SH-SY5Y (cell line): Measurements from ENCODE around the gene MYO1B.

ENCODE experiments used
- GATA2 ChIP-seq: IDR thresholded peaks from 2 replicates; pipeline ENCODE4 v1.6.1; 2011; ENCODE audit warnings: mild to moderate bottlenecking, low read depth, low read length
- GATA3 ChIP-seq: IDR thresholded peaks from 2 replicates; pipeline ENCODE4 v1.6.1; 2011; ENCODE audit warnings: low read depth, mild to moderate bottlenecking, low read length, moderate library complexity

The MYO1B gene

DNA sequence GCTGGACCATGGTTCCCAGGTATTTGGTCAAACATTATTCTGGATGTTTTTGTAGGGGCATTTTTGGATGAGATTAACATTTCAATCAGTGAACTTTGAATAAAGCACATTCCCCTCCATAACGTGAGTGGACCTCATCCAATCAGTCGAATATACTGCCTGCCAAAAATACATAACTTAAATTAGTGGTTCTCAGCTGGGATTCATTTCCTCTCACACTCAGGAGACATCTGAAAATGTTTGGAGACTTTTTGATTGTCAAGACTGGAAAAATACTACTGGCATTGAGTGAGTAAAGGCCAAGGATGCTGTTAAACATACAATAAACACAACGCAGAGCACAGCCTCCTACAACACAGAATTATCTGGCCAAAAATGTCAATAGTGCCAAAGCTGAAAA, 198.2 kb downstream of the MYO1B start:
- TF ChIP-seq GATA3 (no peak), GATA2 (no peak)

- TF ChIP-seq GATA3 (no peak), GATA2 (no peak)
Observed at GRCh38 chr2:191446910-191447309, 201.7 kb downstream of the MYO1B start.

- no peak for TF ChIP-seq GATA3
- TF ChIP-seq GATA2: no peak
Observed at GRCh38 chr2:191451116-191451515, 205.9 kb downstream of the MYO1B start.

DNA sequence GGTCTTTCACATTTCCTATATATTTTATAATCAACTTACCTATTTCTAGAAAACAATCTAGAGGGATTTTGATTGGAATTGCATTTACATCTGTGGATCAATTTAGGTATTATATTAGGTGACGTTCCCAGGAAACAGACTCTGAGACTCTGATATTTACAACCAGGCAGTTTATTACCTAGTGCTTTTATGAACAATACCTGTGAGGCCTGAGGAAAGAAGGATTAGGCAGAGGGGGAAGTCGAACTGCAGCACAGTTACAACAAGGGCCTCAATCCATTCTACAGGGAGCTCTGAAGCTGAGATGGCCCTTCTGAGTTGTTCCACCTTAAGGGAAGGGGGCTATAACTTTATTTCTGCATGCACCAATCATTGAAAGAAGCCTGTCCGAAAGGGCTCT, 206.9 kb downstream of the MYO1B start:
- no peak for TF ChIP-seq GATA2
- TF ChIP-seq GATA3: no peak

DNA sequence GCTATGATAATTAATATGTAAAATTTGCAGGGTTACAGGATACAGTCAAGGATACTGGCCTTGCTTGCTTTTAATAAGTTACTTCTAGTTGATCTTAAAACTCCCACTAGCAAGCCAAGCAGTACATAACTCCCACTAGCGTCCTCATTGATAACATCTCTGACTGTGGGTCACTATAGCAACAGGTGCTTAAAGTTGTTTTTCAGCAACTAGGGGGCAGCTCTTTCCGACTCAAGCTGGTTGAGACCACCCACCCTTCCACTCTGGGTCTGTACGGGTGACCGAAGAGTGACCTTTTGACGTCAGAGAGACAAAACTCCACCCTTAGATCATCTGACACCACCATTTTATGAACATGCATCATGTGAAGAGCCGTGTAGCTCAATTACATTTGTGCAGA, 208.6 kb downstream of the MYO1B start:
- no peak for TF ChIP-seq GATA3
- TF ChIP-seq GATA2: no peak

- TF ChIP-seq GATA2 (no peak), GATA3 (no peak)
Observed at GRCh38 chr2:191459158-191459557, 214.0 kb downstream of the MYO1B start.

DNA sequence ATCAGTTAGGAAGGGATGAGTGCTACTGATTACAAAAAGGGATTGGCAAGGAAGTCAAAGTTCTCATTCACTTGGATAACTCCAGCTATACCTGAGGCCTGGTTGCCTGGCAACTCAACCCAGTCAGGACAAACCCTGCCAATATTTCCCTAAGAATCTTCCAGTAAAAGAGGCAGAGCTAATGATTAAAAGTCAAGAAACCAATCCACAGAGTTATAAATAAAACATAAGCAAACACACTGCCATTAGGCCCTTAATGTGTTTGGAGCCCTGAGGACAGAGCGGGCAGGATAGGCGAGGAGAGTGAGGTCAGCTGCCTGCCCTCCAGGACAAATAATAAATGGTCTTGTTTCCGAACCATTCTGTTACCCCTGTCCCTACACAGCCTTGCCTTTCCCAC, 217.2 kb downstream of the MYO1B start:
- no peak for TF ChIP-seq GATA2
- TF ChIP-seq GATA3: no peak

DNA sequence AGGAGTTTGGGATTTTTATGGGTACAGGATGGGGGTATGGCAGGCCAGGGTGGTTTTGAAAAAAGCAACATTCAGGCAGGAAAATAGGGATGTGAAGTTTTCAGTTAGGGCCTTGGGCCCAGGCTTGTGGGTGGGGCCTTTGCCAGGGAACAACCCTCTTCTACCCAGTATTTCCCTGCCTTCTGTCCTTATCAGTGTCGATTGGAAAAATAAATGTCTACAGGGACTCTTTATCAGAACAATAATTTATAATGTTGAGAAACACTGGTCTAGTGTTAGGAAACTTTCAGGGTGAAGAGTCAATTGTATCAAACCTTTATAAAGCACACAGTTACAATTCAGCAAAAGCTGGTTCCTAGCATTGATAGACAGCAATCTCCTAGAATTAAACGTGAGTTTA, 218.6 kb downstream of the MYO1B start:
- TF ChIP-seq GATA2 (no peak), GATA3 (no peak)

- TF ChIP-seq GATA3 (no peak), GATA2 (no peak)
Observed at GRCh38 chr2:191465766-191466420, 220.7 kb downstream of the MYO1B start.

GRCh38 chr2:191467113-191467512, 221.9 kb downstream of the MYO1B start:
- no peak for TF ChIP-seq GATA3
- TF ChIP-seq GATA2: no peak

GRCh38 chr2:191470306-191470705, 225.1 kb downstream of the MYO1B start:
- TF ChIP-seq GATA3: no peak

GRCh38 chr2:191474464-191474863, 229.3 kb downstream of the MYO1B start:
- TF ChIP-seq GATA2 (no peak), GATA3 (no peak)
